C4-2B (cell line): Measurements from ENCODE around the gene PLAGL2.

ENCODE experiments used
- CTCF ChIP-seq: fragments of 450-650 bp; conservative IDR thresholded peaks from 2 replicates; pipeline ENCODE4 v1.5.1; 2017; ENCODE audit warnings: mild to moderate bottlenecking
- ZFX ChIP-seq: fragments of 450-650 bp; IDR thresholded peaks from 2 replicates; pipeline ENCODE4 v1.6.1; 2017

- TF ChIP-seq CTCF = no peak
- no peak for TF ChIP-seq ZFX
Observed at GRCh38 chr20:32231847-32232246, 24.3 kb upstream of the PLAGL2 start.
